C4-2B (cell line): ENCODE measurements around the gene R3HDM2.

Experiments used
- ZFX ChIP-seq: fragments of 450-650 bp; IDR thresholded peaks from 2 replicates; pipeline ENCODE4 v1.6.1; 2017
- TF ChIP-seq, protein P1 (sequence below): fragments of 450-650 bp; conservative IDR thresholded peaks from 2 replicates; pipeline ENCODE4 v1.5.1; 2017; ENCODE audit warnings: mild to moderate bottlenecking

DNA sequence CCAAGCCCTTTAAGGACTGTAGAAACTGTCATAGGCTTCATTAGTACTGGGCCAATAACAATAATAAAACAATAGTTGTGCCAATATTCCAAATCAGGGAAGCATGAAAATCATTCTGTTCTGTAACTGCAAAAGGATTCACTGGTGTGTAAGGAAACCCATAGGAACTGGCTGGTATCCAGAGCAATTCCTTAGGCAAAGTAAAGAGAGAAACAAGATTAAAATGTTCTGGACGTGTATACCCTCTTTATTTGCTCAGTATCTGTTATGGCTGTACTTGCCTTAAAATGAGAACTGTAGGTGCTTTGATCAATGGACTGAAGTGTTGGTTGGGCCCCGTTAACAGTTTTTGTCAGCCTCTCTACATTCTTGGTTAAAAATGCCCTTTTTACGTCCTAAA is 107.4 kb downstream of the R3HDM2 start:
- TF ChIP-seq, protein P1, sequence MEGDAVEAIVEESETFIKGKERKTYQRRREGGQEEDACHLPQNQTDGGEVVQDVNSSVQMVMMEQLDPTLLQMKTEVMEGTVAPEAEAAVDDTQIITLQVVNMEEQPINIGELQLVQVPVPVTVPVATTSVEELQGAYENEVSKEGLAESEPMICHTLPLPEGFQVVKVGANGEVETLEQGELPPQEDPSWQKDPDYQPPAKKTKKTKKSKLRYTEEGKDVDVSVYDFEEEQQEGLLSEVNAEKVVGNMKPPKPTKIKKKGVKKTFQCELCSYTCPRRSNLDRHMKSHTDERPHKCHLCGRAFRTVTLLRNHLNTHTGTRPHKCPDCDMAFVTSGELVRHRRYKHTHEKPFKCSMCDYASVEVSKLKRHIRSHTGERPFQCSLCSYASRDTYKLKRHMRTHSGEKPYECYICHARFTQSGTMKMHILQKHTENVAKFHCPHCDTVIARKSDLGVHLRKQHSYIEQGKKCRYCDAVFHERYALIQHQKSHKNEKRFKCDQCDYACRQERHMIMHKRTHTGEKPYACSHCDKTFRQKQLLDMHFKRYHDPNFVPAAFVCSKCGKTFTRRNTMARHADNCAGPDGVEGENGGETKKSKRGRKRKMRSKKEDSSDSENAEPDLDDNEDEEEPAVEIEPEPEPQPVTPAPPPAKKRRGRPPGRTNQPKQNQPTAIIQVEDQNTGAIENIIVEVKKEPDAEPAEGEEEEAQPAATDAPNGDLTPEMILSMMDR: no peak
- TF ChIP-seq ZFX: no peak
